ENCODE results near the gene SEMA3F. TPM values are rescaled to one million over a fixed set of nuclear protein-coding genes. Genes with fewer than 3 reads are reported as not detected.
"Not testable (repeated sequence)": the region's sequence is repeated elsewhere in the genome, so short reads cannot be mapped to it uniquely, and the experiment has no call there.

Gene SEMA3F
- total RNA-seq, 2 experiments from 2014 or later, result 0.15 TPM; not detected in 1

GRCh38 chr3:50210510-50211367 is 55.6 kb downstream of the SEMA3F start:
- POLR2A ChIA-PET, result interaction anchor here (1.1 to 1.4 kb wide), 3 partner anchors 9 to 61 kb away, joined by 3 read pairs; no protein-coding TSS in a partner anchor
- no peak for DNase-seq
- H3K27ac Mint-ChIP-seq, result no peak overlapping the region
- H3K27me3 Mint-ChIP-seq, result peaks cover 21% of the 10 kb centered on the region
- H3K4me1 Mint-ChIP-seq, result no peaks in the 10 kb centered on the region
- CTCF ChIA-PET, result interaction anchor here (0.8 to 4.4 kb wide), 6 partner anchors 16 to 114 kb away, joined by 3 to 18 read pairs (median 4); partner anchors contain the start of gene GNAT1
- H3K4me3 Mint-ChIP-seq, result no peak overlapping the region
- no peaks in the 10 kb centered on the region for H3K9me3 Mint-ChIP-seq
- H3K36me3 Mint-ChIP-seq (ENCODE audit: low read depth), result no peaks in the 10 kb centered on the region

- not testable (repeated sequence) for H3K36me3 Mint-ChIP-seq (ENCODE audit: low read depth); H3K9me3 Mint-ChIP-seq; H3K4me1 Mint-ChIP-seq; H3K27ac Mint-ChIP-seq; DNase-seq; H3K4me3 Mint-ChIP-seq
- ChIA-PET POLR2A (interaction anchor here (0.8 to 1.4 kb wide), 3 partner anchors 8 to 10 kb away, joined by 3 to 4 read pairs (median 3); no protein-coding TSS in a partner anchor), CTCF (interaction anchor here (1.4 to 4.4 kb wide), 4 partner anchors 16 to 113 kb away, joined by 3 to 18 read pairs (median 4); partner anchors contain the start of gene GNAT1)
- H3K27me3 Mint-ChIP-seq, result peaks cover 18% of the 10 kb centered on the region
These were observed 56.2 kb downstream of the SEMA3F start for GRCh38 chr3:50211368-50211717.

GRCh38 chr3:50211930-50212329 is 56.8 kb downstream of the SEMA3F start:
- H3K27me3 Mint-ChIP-seq, result peaks cover 13% of the 10 kb centered on the region
- CTCF ChIA-PET, result interaction anchor here (0.5 to 4.4 kb wide), 4 partner anchors 17 to 35 kb away, joined by 3 to 18 read pairs (median 4); partner anchors contain the start of gene GNAT1
- no peak overlapping the region for H3K27ac Mint-ChIP-seq
- H3K4me3 Mint-ChIP-seq, result no peak overlapping the region
- H3K36me3 Mint-ChIP-seq (ENCODE audit: low read depth), result no peaks in the 10 kb centered on the region
- H3K4me1 Mint-ChIP-seq, result no peaks in the 10 kb centered on the region
- no peak for DNase-seq
- POLR2A ChIA-PET, result interaction anchor here (0.8 kb wide), 1 partner anchor 9 kb away, joined by 4 read pairs; no protein-coding TSS in a partner anchor
- H3K9me3 Mint-ChIP-seq, result no peaks in the 10 kb centered on the region

- H3K9me3 Mint-ChIP-seq, result no peaks in the 10 kb centered on the region
- CTCF ChIA-PET, result interaction anchor here (0.5 to 4.4 kb wide), 3 partner anchors 18 to 22 kb away, joined by 3 to 18 read pairs (median 5); partner anchors contain the start of gene GNAT1
- no peaks in the 10 kb centered on the region for H3K4me1 Mint-ChIP-seq
- POLR2A ChIA-PET, result no interaction called here
- H3K36me3 Mint-ChIP-seq (ENCODE audit: low read depth), result no peaks in the 10 kb centered on the region
- H3K4me3 Mint-ChIP-seq, result no peak overlapping the region
- H3K27me3 Mint-ChIP-seq, result peaks cover 9% of the 10 kb centered on the region
- no peak overlapping the region for H3K27ac Mint-ChIP-seq
- DNase-seq, result no peak
These were observed 57.4 kb downstream of the SEMA3F start for GRCh38 chr3:50212502-50212901.

- Mint-ChIP-seq H3K9me3 (no peaks in the 10 kb centered on the region), H3K4me3 (no peak overlapping the region), H3K4me1 (no peaks in the 10 kb centered on the region), H3K27me3 (peaks cover 5% of the 10 kb centered on the region), H3K27ac (no peak overlapping the region), H3K36me3 (ENCODE audit: low read depth) (no peaks in the 10 kb centered on the region)
- POLR2A ChIA-PET, result no interaction called here
- CTCF ChIA-PET, result interaction anchor here (1.9 to 4.4 kb wide), 2 partner anchors 18 to 21 kb away, joined by 5 to 18 read pairs; partner anchors contain the start of gene GNAT1
- DNase-seq, result no peak
These were observed 57.8 kb downstream of the SEMA3F start for GRCh38 chr3:50212971-50213370.

GRCh38 chr3:50213373-50213772 is 58.2 kb downstream of the SEMA3F start:
- Mint-ChIP-seq H3K27me3 (peaks cover 5% of the 10 kb centered on the region), H3K9me3 (no peaks in the 10 kb centered on the region), H3K36me3 (ENCODE audit: low read depth) (no peaks in the 10 kb centered on the region), H3K4me1 (no peaks in the 10 kb centered on the region), H3K27ac (no peak overlapping the region), H3K4me3 (no peak overlapping the region)
- DNase-seq, result no peak
- CTCF ChIA-PET, result no interaction called here
- POLR2A ChIA-PET, result no interaction called here

GRCh38 chr3:50214824-50215223 is 59.7 kb downstream of the SEMA3F start:
- ChIA-PET CTCF (interaction anchor here (2.9 kb wide), 1 partner anchor 11 kb away, joined by 9 read pairs; no protein-coding TSS in a partner anchor), POLR2A (no interaction called here)
- Mint-ChIP-seq H3K9me3 (no peaks in the 10 kb centered on the region), H3K4me1 (no peaks in the 10 kb centered on the region), H3K4me3 (no peak overlapping the region), H3K27me3 (peaks cover 1% of the 10 kb centered on the region), H3K27ac (no peak overlapping the region), H3K36me3 (ENCODE audit: low read depth) (no peaks in the 10 kb centered on the region)
- no peak for DNase-seq

- H3K27me3 Mint-ChIP-seq, result peaks cover 1% of the 10 kb centered on the region
- no peaks in the 10 kb centered on the region for H3K9me3 Mint-ChIP-seq
- H3K27ac Mint-ChIP-seq, result no peak overlapping the region
- ChIA-PET CTCF (interaction anchor here (0.6 to 2.9 kb wide), 3 partner anchors 10 to 25 kb away, joined by 3 to 9 read pairs (median 5); no protein-coding TSS in a partner anchor), POLR2A (no interaction called here)
- no peaks in the 10 kb centered on the region for H3K4me1 Mint-ChIP-seq
- H3K4me3 Mint-ChIP-seq, result no peak overlapping the region
- no peaks in the 10 kb centered on the region for H3K36me3 Mint-ChIP-seq (ENCODE audit: low read depth)
- DNase-seq, result no peak
These were observed 60.4 kb downstream of the SEMA3F start for GRCh38 chr3:50215529-50215928.

GRCh38 chr3:50217681-50218080 is 62.6 kb downstream of the SEMA3F start:
- DNase-seq, result no peak
- Mint-ChIP-seq H3K27ac (no peak overlapping the region), H3K36me3 (ENCODE audit: low read depth) (no peaks in the 10 kb centered on the region), H3K9me3 (no peaks in the 10 kb centered on the region), H3K4me1 (peaks cover 5% of the 10 kb centered on the region), H3K4me3 (no peak overlapping the region), H3K27me3 (peaks cover 1% of the 10 kb centered on the region)
- POLR2A ChIA-PET, result no interaction called here
- CTCF ChIA-PET, result interaction anchor here (1.3 to 5.5 kb wide), 3 partner anchors 8 to 29 kb away, joined by 4 to 56 read pairs (median 9); no protein-coding TSS in a partner anchor

- POLR2A ChIA-PET, result interaction anchor here (1.0 to 1.4 kb wide), 2 partner anchors 7 to 28 kb away, joined by 3 read pairs; no protein-coding TSS in a partner anchor
- H3K36me3 Mint-ChIP-seq (ENCODE audit: low read depth), result no peaks in the 10 kb centered on the region
- H3K4me3 Mint-ChIP-seq, result no peak overlapping the region
These were observed 63.3 kb downstream of the SEMA3F start for GRCh38 chr3:50218448-50218847.

GRCh38 chr3:50219285-50219684 is 64.2 kb downstream of the SEMA3F start:
- CTCF ChIA-PET, result interaction anchor here (1.0 to 5.5 kb wide), 3 partner anchors 25 to 39 kb away, joined by 3 to 56 read pairs (median 20); no protein-coding TSS in a partner anchor
- Mint-ChIP-seq H3K9me3 (no peaks in the 10 kb centered on the region), H3K27ac (no peak overlapping the region), H3K4me3 (no peak overlapping the region), H3K27me3 (peaks cover 7% of the 10 kb centered on the region), H3K4me1 (peaks cover 5% of the 10 kb centered on the region), H3K36me3 (ENCODE audit: low read depth) (no peaks in the 10 kb centered on the region)
- POLR2A ChIA-PET, result interaction anchor here (1.0 to 1.4 kb wide), 3 partner anchors 8 to 307 kb away, joined by 3 read pairs; no protein-coding TSS in a partner anchor
- no peak for DNase-seq

More at GRCh38 chr3:50218448-50218847, 63.3 kb downstream of the SEMA3F start:
- no peak overlapping the region for H3K27ac Mint-ChIP-seq
- DNase-seq, result no peak
- peaks cover 4% of the 10 kb centered on the region for H3K27me3 Mint-ChIP-seq
- no peaks in the 10 kb centered on the region for H3K9me3 Mint-ChIP-seq
- CTCF ChIA-PET, result interaction anchor here (1.3 to 5.5 kb wide), 3 partner anchors 24 to 28 kb away, joined by 4 to 56 read pairs (median 20); no protein-coding TSS in a partner anchor
- H3K4me1 Mint-ChIP-seq, result peaks cover 5% of the 10 kb centered on the region

GRCh38 chr3:50220109-50220508 is 65.0 kb downstream of the SEMA3F start:
- Mint-ChIP-seq H3K27me3 (peaks cover 11% of the 10 kb centered on the region), H3K9me3 (no peaks in the 10 kb centered on the region), H3K4me1 (peaks cover 5% of the 10 kb centered on the region), H3K4me3 (no peak overlapping the region), H3K27ac (no peak overlapping the region), H3K36me3 (ENCODE audit: low read depth) (no peaks in the 10 kb centered on the region)
- DNase-seq, result no peak
- ChIA-PET CTCF (interaction anchor here (1.0 to 5.5 kb wide), 4 partner anchors 26 to 100 kb away, joined by 3 to 56 read pairs (median 12); no protein-coding TSS in a partner anchor), POLR2A (interaction anchor here (0.7 to 1.4 kb wide), 4 partner anchors 8 to 117 kb away, joined by 3 to 4 read pairs (median 4); no protein-coding TSS in a partner anchor)

- H3K9me3 Mint-ChIP-seq, result no peaks in the 10 kb centered on the region
- POLR2A ChIA-PET, result interaction anchor here (0.7 to 1.3 kb wide), 5 partner anchors 9 to 101 kb away, joined by 3 to 4 read pairs (median 3); no protein-coding TSS in a partner anchor
These were observed 65.9 kb downstream of the SEMA3F start for GRCh38 chr3:50221051-50221410.

More at GRCh38 chr3:50221051-50221410, 65.9 kb downstream of the SEMA3F start:
- DNase-seq, result no peak
- peaks cover 16% of the 10 kb centered on the region for H3K27me3 Mint-ChIP-seq
- no peak overlapping the region for H3K27ac Mint-ChIP-seq
- CTCF ChIA-PET, result interaction anchor here (1.2 to 5.5 kb wide), 3 partner anchors 26 to 101 kb away, joined by 3 to 56 read pairs (median 20); no protein-coding TSS in a partner anchor
- H3K4me3 Mint-ChIP-seq, result no peak overlapping the region
- H3K4me1 Mint-ChIP-seq, result peaks cover 11% of the 10 kb centered on the region
- no peaks in the 10 kb centered on the region for H3K36me3 Mint-ChIP-seq (ENCODE audit: low read depth)

Measured in activated CD4-positive, alpha-beta memory T cell treated with anti-CD3 and anti-CD28 coated beads, Interleukin-2, amount 10 ng/mL, durations not matched to agents 7 days and 5 days (primary cell).